ENCODE measurements around the gene MATN4. TPM values are rescaled to one million over a fixed set of nuclear protein-coding genes. Genes with fewer than 3 reads are reported as not detected.

Gene MATN4
- total RNA-seq, 2 experiments from 2014 or later: 0.38 TPM; not detected in 1

GRCh38 chr20:45325371-45325770 lies 17.3 kb upstream of the MATN4 start:
- ChIA-PET CTCF (ENCODE audit: unreplicated experiment) (no interaction called here), POLR2A (no interaction called here)
- BruUV-seq (replicated peaks): no TSS peak
- intact Hi-C loops (cut with micrococcal nuclease; ENCODE audit: unreplicated experiment): no loop called here
- Histone ChIP-seq H2AFZ (ENCODE audit: low read length) (peak overlapping the region; percentile 33; the same call in 1 of the 2 replicates), H3K9me3 (ENCODE audit: low read length) (peaks cover 5% of the 10 kb centered on the region; the same call in 1 of the 2 replicates), H3K4me3 (ENCODE audit: low read depth, low read length, poor library complexity, severe bottlenecking) (no peak overlapping the region), H3K36me3 (ENCODE audit: insufficient read depth, low read length) (no peaks in the 10 kb centered on the region), H3K27ac (ENCODE audit: low read depth, low read length, poor library complexity, severe bottlenecking) (no peak overlapping the region), H4K20me1 (ENCODE audit: insufficient read depth, low read length) (no peaks in the 10 kb centered on the region), H3K79me2 (ENCODE audit: insufficient read depth, low read depth, low read length) (no peaks in the 10 kb centered on the region), H3K9me2 (ENCODE audit: insufficient read depth, low read length) (no peaks in the 10 kb centered on the region), H3K4me1 (ENCODE audit: insufficient read depth, low read length, poor library complexity, severe bottlenecking) (peaks cover 45% of the 10 kb centered on the region), H3K4me2 (ENCODE audit: low read length) (0 out of 2 replicates have a peak overlapping the region, but pooled peaks have one; percentile 11)
- DNase-seq (ENCODE audit: low spot score): no peak
- TF ChIP-seq EZH2phosphoT487 (IDR thresholded peaks at IDR 0.05; ENCODE audit: borderline replicate concordance, low read depth, low read length): no peak
- TF ChIP-seq, protein P1, sequence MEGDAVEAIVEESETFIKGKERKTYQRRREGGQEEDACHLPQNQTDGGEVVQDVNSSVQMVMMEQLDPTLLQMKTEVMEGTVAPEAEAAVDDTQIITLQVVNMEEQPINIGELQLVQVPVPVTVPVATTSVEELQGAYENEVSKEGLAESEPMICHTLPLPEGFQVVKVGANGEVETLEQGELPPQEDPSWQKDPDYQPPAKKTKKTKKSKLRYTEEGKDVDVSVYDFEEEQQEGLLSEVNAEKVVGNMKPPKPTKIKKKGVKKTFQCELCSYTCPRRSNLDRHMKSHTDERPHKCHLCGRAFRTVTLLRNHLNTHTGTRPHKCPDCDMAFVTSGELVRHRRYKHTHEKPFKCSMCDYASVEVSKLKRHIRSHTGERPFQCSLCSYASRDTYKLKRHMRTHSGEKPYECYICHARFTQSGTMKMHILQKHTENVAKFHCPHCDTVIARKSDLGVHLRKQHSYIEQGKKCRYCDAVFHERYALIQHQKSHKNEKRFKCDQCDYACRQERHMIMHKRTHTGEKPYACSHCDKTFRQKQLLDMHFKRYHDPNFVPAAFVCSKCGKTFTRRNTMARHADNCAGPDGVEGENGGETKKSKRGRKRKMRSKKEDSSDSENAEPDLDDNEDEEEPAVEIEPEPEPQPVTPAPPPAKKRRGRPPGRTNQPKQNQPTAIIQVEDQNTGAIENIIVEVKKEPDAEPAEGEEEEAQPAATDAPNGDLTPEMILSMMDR (conservative IDR thresholded peaks at IDR 0.05; ENCODE audit: low read length): no peak

GRCh38 chr20:45323731-45324130 lies 15.6 kb upstream of the MATN4 start:
- DNase-seq (ENCODE audit: low spot score): no peak
- intact Hi-C loops (cut with micrococcal nuclease; ENCODE audit: unreplicated experiment): loop anchor here (1.0 to 5.0 kb wide), 3 partner anchors 113 to 448 kb away; no protein-coding TSS in a partner anchor
- Histone ChIP-seq H3K9me2 (ENCODE audit: insufficient read depth, low read length) (no peaks in the 10 kb centered on the region), H3K4me2 (ENCODE audit: low read length) (no peak overlapping the region), H3K27ac (ENCODE audit: low read depth, low read length, poor library complexity, severe bottlenecking) (no peak overlapping the region), H3K79me2 (ENCODE audit: insufficient read depth, low read depth, low read length) (no peaks in the 10 kb centered on the region), H3K4me1 (ENCODE audit: insufficient read depth, low read length, poor library complexity, severe bottlenecking) (peaks cover 62% of the 10 kb centered on the region), H4K20me1 (ENCODE audit: insufficient read depth, low read length) (no peaks in the 10 kb centered on the region), H3K4me3 (ENCODE audit: low read depth, low read length, poor library complexity, severe bottlenecking) (no peak overlapping the region), H3K9me3 (ENCODE audit: low read length) (peaks cover 5% of the 10 kb centered on the region; the same call in 1 of the 2 replicates), H2AFZ (ENCODE audit: low read length) (no peak overlapping the region), H3K36me3 (ENCODE audit: insufficient read depth, low read length) (no peaks in the 10 kb centered on the region)
- POLR2A ChIA-PET: no interaction called here
- no TSS peak for BruUV-seq (replicated peaks)
- CTCF ChIA-PET (ENCODE audit: unreplicated experiment): no interaction called here
- no peak for TF ChIP-seq EZH2phosphoT487 (IDR thresholded peaks at IDR 0.05; ENCODE audit: borderline replicate concordance, low read depth, low read length)
- TF ChIP-seq, protein P1 (conservative IDR thresholded peaks at IDR 0.05; ENCODE audit: low read length): no peak

GRCh38 chr20:45322952-45323383 lies 14.9 kb upstream of the MATN4 start:
- peaks cover 68% of the 10 kb centered on the region for H3K4me1 ChIP-seq (ENCODE audit: insufficient read depth, low read length, poor library complexity, severe bottlenecking)
- no peak overlapping the region for H3K27ac ChIP-seq (ENCODE audit: low read depth, low read length, poor library complexity, severe bottlenecking)
- H2AFZ ChIP-seq (ENCODE audit: low read length): peak overlapping the region; percentile 43; the same call in 1 of the 2 replicates
- no peaks in the 10 kb centered on the region for H3K36me3 ChIP-seq (ENCODE audit: insufficient read depth, low read length)
- POLR2A ChIA-PET: no interaction called here
- H3K9me2 ChIP-seq (ENCODE audit: insufficient read depth, low read length): no peaks in the 10 kb centered on the region
- no peaks in the 10 kb centered on the region for H4K20me1 ChIP-seq (ENCODE audit: insufficient read depth, low read length)
- peaks cover 5% of the 10 kb centered on the region; the same call in 1 of the 2 replicates for H3K9me3 ChIP-seq (ENCODE audit: low read length)
- peak; percentile 75 for DNase-seq (ENCODE audit: low spot score)
- no peak overlapping the region for H3K4me2 ChIP-seq (ENCODE audit: low read length)
- TF ChIP-seq, protein P1 (conservative IDR thresholded peaks at IDR 0.05; ENCODE audit: low read length): peak; percentile 74
- TF ChIP-seq EZH2phosphoT487 (IDR thresholded peaks at IDR 0.05; ENCODE audit: borderline replicate concordance, low read depth, low read length): no peak
- CTCF ChIA-PET (ENCODE audit: unreplicated experiment): no interaction called here
- no peaks in the 10 kb centered on the region for H3K79me2 ChIP-seq (ENCODE audit: insufficient read depth, low read depth, low read length)
- intact Hi-C loops (cut with micrococcal nuclease; ENCODE audit: unreplicated experiment): loop anchor here (1.0 to 5.0 kb wide), 3 partner anchors 114 to 448 kb away; no protein-coding TSS in a partner anchor
- H3K4me3 ChIP-seq (ENCODE audit: low read depth, low read length, poor library complexity, severe bottlenecking): no peak overlapping the region
- BruUV-seq (replicated peaks): no TSS peak
